ENCODE data around the gene TFDP2.

- TF ChIP-seq POLR2AphosphoS5 (IDR thresholded peaks at IDR 0.05; ENCODE audit: low read depth, low read length) (no peak), SPI1 (IDR thresholded peaks at IDR 0.05; ENCODE audit: low read depth, low read length) (no peak), TAF1 (IDR thresholded peaks at IDR 0.05; ENCODE audit: low read depth, low read length) (no peak)
These were observed 183.9 kb downstream of the TFDP2 start for GRCh38 chr3:141965471-141965870.

Measured in GM12891 (cell line).